Bronchial epithelial cell (primary cell): Measurements from ENCODE around the gene CFAP299. TPM values are rescaled to one million over a fixed set of nuclear protein-coding genes. Genes with fewer than 3 reads are reported as not detected.
"Not testable (repeated sequence)": the region's sequence is repeated elsewhere in the genome, so short reads cannot be mapped to it uniquely, and the experiment has no call there.

Source experiments
- DNase-seq: peaks from one replicate; pipeline ENCODE4 v3.0.0-alpha.2; 2010; ENCODE audit warnings: low read depth
- FAIRE-seq: peaks from 2 replicates; lab custom pipeline; 2011; peaks lifted over from hg19 to GRCh38; lab: Jason Lieb, UNC
- H3K27me3 ChIP-seq: 2 replicates; pipeline ENCODE4 v1.5.1; 2011; ENCODE audit warnings: low read length; ENCODE audit not compliant: control insufficient read depth, insufficient read depth
- H3K36me3 ChIP-seq: 2 replicates; pipeline ENCODE4 v1.5.1; 2011; ENCODE audit warnings: low read length; ENCODE audit not compliant: control insufficient read depth, insufficient read depth
- H3K4me3 ChIP-seq: 2 replicates; pipeline ENCODE4 v1.5.1; 2011; ENCODE audit warnings: mild to moderate bottlenecking, low read depth, low read length, control low read depth
- total RNA-seq: library from RNA; depleted of rRNA; stranded (reverse); fragments of >200 nt; gene quantifications from 2 replicates; pipeline ENCODE4 v1.2.1, GENCODE V29; 2014
- TF ChIP-seq, protein P1 (sequence below): IDR thresholded peaks from 2 replicates; pipeline ENCODE4 v1.5.1; 2011; ENCODE audit warnings: mild to moderate bottlenecking, moderate library complexity, low read length, control low read depth, inconsistent platforms; ENCODE audit not compliant: insufficient read depth, severe bottlenecking

The CFAP299 gene
- total RNA-seq, 1 donor from 2014 or later = 0.26 TPM

DNA sequence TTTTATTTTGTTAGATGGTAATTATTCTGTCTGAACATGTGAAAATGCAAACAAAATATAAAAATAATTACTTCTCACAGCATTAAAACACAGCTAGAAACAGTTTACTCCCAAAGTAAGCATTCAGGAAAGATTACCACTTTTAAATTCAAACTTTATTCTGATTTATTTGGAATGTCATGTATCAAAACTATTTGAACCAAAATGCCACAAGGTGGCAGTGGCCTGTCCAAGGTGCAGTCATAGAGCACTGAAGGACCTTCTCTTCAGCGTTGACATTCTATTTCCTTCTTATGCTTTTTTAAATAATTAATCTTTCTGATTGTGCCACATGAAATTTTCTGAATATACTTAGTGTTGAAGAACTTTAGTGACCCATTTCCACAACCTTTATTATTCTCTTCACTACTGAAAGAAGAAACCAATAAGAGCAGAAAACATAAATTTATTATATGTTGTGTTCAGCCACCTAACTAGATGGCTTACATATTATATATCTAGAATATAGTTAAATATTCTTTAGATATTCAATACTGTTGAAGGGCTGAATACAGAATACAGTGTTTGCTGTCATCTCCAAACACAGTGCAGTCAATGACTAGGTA is 283.6 kb downstream of the CFAP299 start:
- DNase-seq = peak; percentile 22
- Histone ChIP-seq H3K27me3 (no peaks in the 10 kb centered on the region), H3K4me3 (no peak overlapping the region), H3K36me3 (no peaks in the 10 kb centered on the region)
- TF ChIP-seq, protein P1, sequence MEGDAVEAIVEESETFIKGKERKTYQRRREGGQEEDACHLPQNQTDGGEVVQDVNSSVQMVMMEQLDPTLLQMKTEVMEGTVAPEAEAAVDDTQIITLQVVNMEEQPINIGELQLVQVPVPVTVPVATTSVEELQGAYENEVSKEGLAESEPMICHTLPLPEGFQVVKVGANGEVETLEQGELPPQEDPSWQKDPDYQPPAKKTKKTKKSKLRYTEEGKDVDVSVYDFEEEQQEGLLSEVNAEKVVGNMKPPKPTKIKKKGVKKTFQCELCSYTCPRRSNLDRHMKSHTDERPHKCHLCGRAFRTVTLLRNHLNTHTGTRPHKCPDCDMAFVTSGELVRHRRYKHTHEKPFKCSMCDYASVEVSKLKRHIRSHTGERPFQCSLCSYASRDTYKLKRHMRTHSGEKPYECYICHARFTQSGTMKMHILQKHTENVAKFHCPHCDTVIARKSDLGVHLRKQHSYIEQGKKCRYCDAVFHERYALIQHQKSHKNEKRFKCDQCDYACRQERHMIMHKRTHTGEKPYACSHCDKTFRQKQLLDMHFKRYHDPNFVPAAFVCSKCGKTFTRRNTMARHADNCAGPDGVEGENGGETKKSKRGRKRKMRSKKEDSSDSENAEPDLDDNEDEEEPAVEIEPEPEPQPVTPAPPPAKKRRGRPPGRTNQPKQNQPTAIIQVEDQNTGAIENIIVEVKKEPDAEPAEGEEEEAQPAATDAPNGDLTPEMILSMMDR = peak; percentile 40
- FAIRE-seq = no peak

DNA sequence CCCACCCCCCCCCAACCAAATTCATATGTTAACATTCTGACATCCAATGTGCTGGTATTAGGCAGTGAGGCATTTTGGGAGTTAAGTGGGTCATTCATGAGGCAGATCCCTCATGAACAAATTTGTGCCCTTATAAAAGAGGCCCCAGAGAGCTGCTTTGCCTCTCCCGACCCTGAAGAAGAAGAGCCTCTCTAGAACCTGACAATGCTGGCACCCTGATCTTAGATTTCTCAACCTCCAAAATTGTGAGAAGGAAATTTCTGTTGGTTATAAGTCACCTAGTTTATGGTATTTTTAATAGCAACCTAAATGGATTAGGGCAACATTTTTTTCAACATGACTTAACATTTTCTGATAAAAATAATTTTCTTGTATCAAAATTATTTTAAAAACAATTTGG is 296.3 kb downstream of the CFAP299 start:
- Histone ChIP-seq H3K27me3 (no peaks in the 10 kb centered on the region), H3K4me3 (no peak overlapping the region), H3K36me3 (no peaks in the 10 kb centered on the region)
- TF ChIP-seq, protein P1 = no peak
- no peak for DNase-seq
- FAIRE-seq = no peak

DNA sequence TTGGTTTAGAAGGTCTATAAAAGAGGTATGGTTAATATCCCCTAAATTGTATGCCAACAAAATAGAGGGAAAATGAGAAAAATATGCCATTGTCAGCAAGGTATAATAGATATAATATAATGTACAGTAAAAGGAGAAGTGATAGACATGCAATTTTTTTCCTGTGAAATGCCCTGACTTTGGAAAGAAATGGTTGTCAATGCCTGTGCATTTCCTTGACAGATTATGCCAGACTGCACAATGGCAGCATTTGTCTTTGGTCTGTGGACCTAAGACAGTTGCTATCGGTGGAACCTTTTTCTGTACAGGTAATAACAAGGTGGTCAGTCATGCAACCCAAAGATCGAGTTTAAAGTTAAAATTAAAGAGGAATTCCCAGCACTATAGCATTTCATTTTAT is 301.7 kb downstream of the CFAP299 start:
- no peak overlapping the region for H3K4me3 ChIP-seq
- no peaks in the 10 kb centered on the region for H3K27me3 ChIP-seq
- DNase-seq (no peak), FAIRE-seq (no peak)
- TF ChIP-seq, protein P1 = no peak
- H3K36me3 ChIP-seq = no peaks in the 10 kb centered on the region

DNA sequence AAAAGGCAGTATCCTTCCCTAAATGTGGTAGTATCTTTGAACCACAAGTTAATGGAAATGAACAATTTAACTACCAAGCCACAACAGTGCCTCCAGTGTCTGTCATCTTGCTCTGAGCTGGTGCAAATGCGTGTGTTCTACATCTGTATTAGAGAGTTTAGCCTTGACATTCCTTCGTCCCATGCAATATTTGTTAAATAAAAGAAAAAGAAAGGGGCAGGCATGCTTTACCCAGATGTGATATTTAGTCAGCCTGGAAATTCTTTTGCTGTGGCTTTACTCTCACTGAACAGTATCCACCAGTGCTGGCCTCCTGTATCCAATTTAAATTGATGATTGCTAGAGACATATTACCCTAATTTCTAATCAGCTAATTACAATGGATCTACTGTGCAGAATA is 310.5 kb downstream of the CFAP299 start:
- TF ChIP-seq, protein P1 = no peak
- no peak for DNase-seq
- FAIRE-seq = no peak
- Histone ChIP-seq H3K36me3 (no peaks in the 10 kb centered on the region), H3K27me3 (no peaks in the 10 kb centered on the region), H3K4me3 (no peak overlapping the region)

DNA sequence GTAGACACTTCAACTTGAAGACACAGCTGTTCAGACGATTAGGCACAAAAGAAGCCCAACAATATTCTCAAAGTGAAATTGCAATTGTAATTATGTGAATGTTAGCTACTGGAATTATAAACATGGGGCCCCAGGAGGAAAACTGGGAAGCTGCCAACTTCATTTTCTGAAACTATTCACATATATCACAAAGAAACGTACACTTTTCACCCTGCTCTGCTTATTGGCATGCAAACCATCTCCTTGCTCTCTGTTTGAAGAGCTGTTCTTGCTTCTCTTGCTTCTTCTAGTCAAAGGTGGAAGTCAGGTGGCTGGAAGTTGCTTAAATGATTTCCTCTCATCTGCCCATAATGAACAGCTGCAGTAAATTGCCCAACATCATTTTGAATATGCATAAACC is 320.1 kb downstream of the CFAP299 start:
- FAIRE-seq (no peak), DNase-seq (no peak)
- TF ChIP-seq, protein P1 = no peak
- H3K4me3 ChIP-seq = no peak overlapping the region
- H3K27me3 ChIP-seq = no peaks in the 10 kb centered on the region
- H3K36me3 ChIP-seq = no peaks in the 10 kb centered on the region

DNA sequence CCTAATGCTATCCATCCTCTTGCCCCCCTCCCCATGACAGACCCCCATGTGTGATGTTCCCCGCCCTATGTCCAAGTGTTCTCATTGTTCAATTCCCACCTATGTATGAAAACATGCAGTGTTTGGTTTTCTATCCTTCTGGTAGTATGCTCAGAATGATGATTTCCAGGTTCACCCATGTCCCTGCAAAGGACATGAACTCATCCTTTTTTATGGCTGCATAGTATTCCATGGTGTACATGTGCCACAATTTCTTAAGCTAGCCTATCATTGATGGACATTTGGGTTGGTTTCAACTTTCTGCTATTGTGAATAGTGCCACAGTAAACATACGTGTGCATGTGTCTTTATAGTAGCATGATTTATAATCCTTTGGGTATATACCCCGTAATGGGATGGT is 334.6 kb downstream of the CFAP299 start:
- DNase-seq, H3K27me3 ChIP-seq, FAIRE-seq, H3K36me3 ChIP-seq, H3K4me3 ChIP-seq: not testable (repeated sequence)
